Astrocyte (in vitro differentiated cells and primary cell): ENCODE data around the gene MATN1. TPM values are rescaled to one million over a fixed set of nuclear protein-coding genes. Genes with fewer than 3 reads are reported as not detected.
"Not testable (repeated sequence)": the region's sequence is repeated elsewhere in the genome, so short reads cannot be mapped to it uniquely, and the experiment has no call there.

Experiments
- DNase-seq: peaks from one replicate; pipeline ENCODE4 v3.0.0-alpha.2; 2010; ENCODE audit warnings: low read depth
- FAIRE-seq: peaks from 2 replicates; lab custom pipeline; 2011; peaks lifted over from hg19 to GRCh38; lab: Jason Lieb, UNC
- H2AFZ ChIP-seq: 2 replicates; pipeline ENCODE4 v1.6.0; 2012; ENCODE audit warnings: low read depth, low read length, inconsistent platforms
- H3K27ac ChIP-seq: 2 replicates; pipeline ENCODE4 v1.5.1; 2011; ENCODE audit warnings: low read depth, low read length, inconsistent platforms
- H3K27me3 ChIP-seq: 2 replicates; pipeline ENCODE4 v1.6.0; 2011; ENCODE audit warnings: low read length, inconsistent platforms; ENCODE audit not compliant: insufficient read depth
- H3K36me3 ChIP-seq: 2 replicates; pipeline ENCODE4 v1.5.1; 2011; ENCODE audit warnings: low read length, inconsistent platforms; ENCODE audit not compliant: insufficient read depth
- H3K4me1 ChIP-seq: 2 replicates; pipeline ENCODE4 v1.5.1; 2011; ENCODE audit warnings: low read length, inconsistent platforms; ENCODE audit not compliant: insufficient read depth
- H3K4me2 ChIP-seq: 2 replicates; pipeline ENCODE4 v1.6.0; 2012; ENCODE audit warnings: low read length, inconsistent platforms
- H3K4me3 ChIP-seq: 2 replicates; pipeline ENCODE4 v1.5.1; 2011; ENCODE audit warnings: low read depth, mild to moderate bottlenecking, low read length, inconsistent platforms; ENCODE audit not compliant: insufficient read depth
- H3K79me2 ChIP-seq: 2 replicates; pipeline ENCODE4 v1.6.0; 2012; ENCODE audit warnings: mild to moderate bottlenecking, low read length, inconsistent platforms; ENCODE audit not compliant: insufficient read depth
- H3K9ac ChIP-seq: 2 replicates; pipeline ENCODE4 v1.6.0; 2012; ENCODE audit warnings: mild to moderate bottlenecking, low read length, inconsistent platforms
- H3K9me3 ChIP-seq: 2 replicates; pipeline ENCODE4 v1.5.1; 2012; ENCODE audit warnings: low read depth, mild to moderate bottlenecking, low read length, inconsistent platforms; ENCODE audit not compliant: insufficient read depth
- H4K20me1 ChIP-seq: 2 replicates; pipeline ENCODE4 v1.6.0; 2012; ENCODE audit warnings: low read length, inconsistent platforms; ENCODE audit not compliant: insufficient read depth
- H3K27ac Mint-ChIP-seq: one replicate; pipeline ENCODE4 v1.8.0; 2021; ENCODE audit warnings: mild to moderate bottlenecking, mixed read lengths; ENCODE audit not compliant: unreplicated experiment
- H3K27me3 Mint-ChIP-seq: one replicate; pipeline ENCODE4 v1.8.0; 2021; ENCODE audit warnings: low read depth, mixed read lengths; ENCODE audit not compliant: unreplicated experiment
- H3K36me3 Mint-ChIP-seq: one replicate; pipeline ENCODE4 v1.8.0; 2021; ENCODE audit warnings: low read depth, mixed read lengths; ENCODE audit not compliant: unreplicated experiment
- H3K4me1 Mint-ChIP-seq: one replicate; pipeline ENCODE4 v1.8.0; 2021; ENCODE audit warnings: low read depth, mixed read lengths; ENCODE audit not compliant: unreplicated experiment
- H3K4me3 Mint-ChIP-seq: one replicate; pipeline ENCODE4 v1.8.0; 2021; ENCODE audit warnings: mild to moderate bottlenecking, moderate library complexity, mixed read lengths; ENCODE audit not compliant: unreplicated experiment
- H3K9me3 Mint-ChIP-seq: one replicate; pipeline ENCODE4 v1.8.0; 2021; ENCODE audit warnings: mild to moderate bottlenecking, mixed read lengths; ENCODE audit not compliant: unreplicated experiment
- EZH2 ChIP-seq: IDR thresholded peaks from 2 replicates; pipeline ENCODE4 v1.6.1; 2012; ENCODE audit warnings: mild to moderate bottlenecking, low read length, inconsistent platforms; ENCODE audit not compliant: insufficient read depth
- total RNA-seq: library from RNA; stranded (reverse); gene quantifications from 2 replicates; pipeline ENCODE4 v1.2.1, GENCODE V29; 2021
- TF ChIP-seq, protein P1 (sequence below): IDR thresholded peaks from 2 replicates; pipeline ENCODE4 v1.5.1; 2011; ENCODE audit warnings: low read depth, mild to moderate bottlenecking, inconsistent platforms, low read length, moderate library complexity; ENCODE audit not compliant: insufficient read depth

Gene MATN1
- total RNA-seq, 1 donor from 2014 or later, result 0.32 TPM

DNA sequence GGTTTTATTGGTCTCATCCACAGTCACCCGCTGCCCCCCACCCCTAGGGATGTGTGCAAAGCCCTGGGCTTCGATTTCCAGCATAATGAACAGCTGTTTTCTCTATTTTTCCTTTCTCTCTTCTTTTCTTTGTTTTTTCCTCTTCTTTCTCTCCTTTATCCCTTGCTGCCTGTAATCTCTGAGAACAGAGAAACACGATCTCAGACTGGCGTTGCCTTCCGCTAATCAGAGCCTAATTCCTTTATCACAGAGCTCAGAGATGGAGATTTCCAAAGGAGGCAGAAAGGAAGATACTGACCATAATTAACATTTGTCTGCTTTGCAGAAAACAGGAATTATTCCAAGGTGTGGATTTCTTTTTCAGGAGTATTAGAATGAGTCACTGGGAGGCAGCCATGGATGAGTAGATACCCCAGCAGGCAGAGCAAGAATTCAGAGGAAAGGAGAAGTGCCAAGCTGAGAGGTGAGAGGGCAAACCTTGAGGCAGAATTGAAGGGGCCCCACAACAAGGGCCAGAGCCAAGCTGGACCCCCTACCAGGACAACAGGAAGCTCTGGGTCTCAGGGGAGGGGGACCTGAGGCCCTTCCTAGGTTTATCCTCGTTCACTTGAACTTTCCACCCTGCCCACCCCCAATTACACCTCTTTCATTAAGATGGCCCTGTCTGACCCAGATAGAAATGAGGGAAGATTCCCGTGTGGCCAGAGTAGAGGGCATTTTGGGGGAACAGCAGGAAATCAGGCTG lies 33.3 kb downstream of the MATN1 start:
- TF ChIP-seq, protein P1, sequence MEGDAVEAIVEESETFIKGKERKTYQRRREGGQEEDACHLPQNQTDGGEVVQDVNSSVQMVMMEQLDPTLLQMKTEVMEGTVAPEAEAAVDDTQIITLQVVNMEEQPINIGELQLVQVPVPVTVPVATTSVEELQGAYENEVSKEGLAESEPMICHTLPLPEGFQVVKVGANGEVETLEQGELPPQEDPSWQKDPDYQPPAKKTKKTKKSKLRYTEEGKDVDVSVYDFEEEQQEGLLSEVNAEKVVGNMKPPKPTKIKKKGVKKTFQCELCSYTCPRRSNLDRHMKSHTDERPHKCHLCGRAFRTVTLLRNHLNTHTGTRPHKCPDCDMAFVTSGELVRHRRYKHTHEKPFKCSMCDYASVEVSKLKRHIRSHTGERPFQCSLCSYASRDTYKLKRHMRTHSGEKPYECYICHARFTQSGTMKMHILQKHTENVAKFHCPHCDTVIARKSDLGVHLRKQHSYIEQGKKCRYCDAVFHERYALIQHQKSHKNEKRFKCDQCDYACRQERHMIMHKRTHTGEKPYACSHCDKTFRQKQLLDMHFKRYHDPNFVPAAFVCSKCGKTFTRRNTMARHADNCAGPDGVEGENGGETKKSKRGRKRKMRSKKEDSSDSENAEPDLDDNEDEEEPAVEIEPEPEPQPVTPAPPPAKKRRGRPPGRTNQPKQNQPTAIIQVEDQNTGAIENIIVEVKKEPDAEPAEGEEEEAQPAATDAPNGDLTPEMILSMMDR, result no peak
- no peak for TF ChIP-seq EZH2
- Mint-ChIP-seq H3K4me1 (peaks cover 11% of the 10 kb centered on the region), H3K9me3 (peaks cover 2% of the 10 kb centered on the region), H3K36me3 (no peaks in the 10 kb centered on the region), H3K27me3 (peaks cover 41% of the 10 kb centered on the region), H3K27ac (no peak overlapping the region), H3K4me3 (no peak overlapping the region)
- no peak overlapping the region for H3K9ac ChIP-seq
- H3K36me3 ChIP-seq, result no peaks in the 10 kb centered on the region
- H3K4me2 ChIP-seq, result no peak overlapping the region
- H3K27me3 ChIP-seq, result peaks cover 26% of the 10 kb centered on the region
- H2AFZ ChIP-seq, result no peak overlapping the region
- no peaks in the 10 kb centered on the region for H3K79me2 ChIP-seq
- no peak overlapping the region for H3K27ac ChIP-seq
- H3K4me3 ChIP-seq, result no peak overlapping the region
- peaks cover 9% of the 10 kb centered on the region for H3K4me1 ChIP-seq
- H3K9me3 ChIP-seq, result no peaks in the 10 kb centered on the region
- no peak for FAIRE-seq
- no peaks in the 10 kb centered on the region for H4K20me1 ChIP-seq
- no peak for DNase-seq

DNA sequence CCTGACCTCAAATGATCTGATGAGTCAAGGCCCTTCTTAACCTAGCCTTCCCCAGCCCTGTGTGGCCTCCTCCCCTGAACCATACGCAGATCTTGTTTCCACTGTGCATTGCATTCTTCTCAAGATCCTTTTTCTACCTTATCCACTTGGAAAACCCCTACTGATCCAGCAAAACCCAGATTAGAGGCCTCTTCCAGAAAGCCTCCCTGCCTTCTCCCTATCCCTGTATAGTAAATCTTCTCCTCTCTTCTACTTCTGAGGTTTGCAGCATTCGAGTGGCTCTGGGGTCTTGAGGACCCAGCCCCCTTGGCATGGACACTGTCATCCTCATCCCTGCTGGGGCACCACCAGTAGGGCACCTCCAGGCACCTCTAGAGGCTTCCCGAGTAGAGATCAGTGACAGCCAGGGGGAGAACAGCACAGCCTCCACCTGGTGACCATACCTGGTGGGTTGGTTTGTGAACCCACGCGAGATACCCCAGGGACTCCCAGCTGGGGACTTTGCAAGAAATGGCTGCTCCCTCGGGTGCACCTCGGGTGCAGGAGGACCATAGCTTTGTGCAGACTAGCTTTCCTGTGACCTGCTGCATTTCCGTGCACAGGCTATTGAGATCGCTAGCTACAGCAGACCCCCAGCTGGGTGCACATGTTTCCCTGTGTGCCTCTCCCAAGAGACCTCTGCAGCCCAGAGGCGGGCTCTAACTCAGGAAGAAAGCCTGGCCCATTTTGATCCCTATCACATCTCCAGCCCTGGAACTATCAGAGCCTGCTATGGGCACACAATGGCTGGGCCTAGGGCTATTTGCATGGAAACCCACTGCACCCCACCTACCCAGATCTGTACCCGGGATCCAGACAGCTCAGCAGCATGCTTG lies 34.2 kb downstream of the MATN1 start:
- H3K9me3 ChIP-seq, result no peaks in the 10 kb centered on the region
- H3K4me3 Mint-ChIP-seq, result no peak overlapping the region
- no peak overlapping the region for H3K4me2 ChIP-seq
- DNase-seq (no peak), FAIRE-seq (no peak)
- no peak overlapping the region for H3K27ac ChIP-seq
- H3K79me2 ChIP-seq, result no peaks in the 10 kb centered on the region
- H3K27ac Mint-ChIP-seq, result no peak overlapping the region
- peaks cover 9% of the 10 kb centered on the region for H3K4me1 ChIP-seq
- H2AFZ ChIP-seq, result no peak overlapping the region
- TF ChIP-seq, protein P1, result no peak
- no peak for TF ChIP-seq EZH2
- no peaks in the 10 kb centered on the region for H3K36me3 Mint-ChIP-seq
- H3K27me3 ChIP-seq, result peaks cover 30% of the 10 kb centered on the region
- no peak overlapping the region for H3K4me3 ChIP-seq
- peaks cover 45% of the 10 kb centered on the region for H3K27me3 Mint-ChIP-seq
- H3K4me1 Mint-ChIP-seq, result peaks cover 11% of the 10 kb centered on the region
- H3K9ac ChIP-seq, result no peak overlapping the region
- H3K9me3 Mint-ChIP-seq, result peaks cover 2% of the 10 kb centered on the region
- no peaks in the 10 kb centered on the region for H4K20me1 ChIP-seq
- H3K36me3 ChIP-seq, result no peaks in the 10 kb centered on the region

DNA sequence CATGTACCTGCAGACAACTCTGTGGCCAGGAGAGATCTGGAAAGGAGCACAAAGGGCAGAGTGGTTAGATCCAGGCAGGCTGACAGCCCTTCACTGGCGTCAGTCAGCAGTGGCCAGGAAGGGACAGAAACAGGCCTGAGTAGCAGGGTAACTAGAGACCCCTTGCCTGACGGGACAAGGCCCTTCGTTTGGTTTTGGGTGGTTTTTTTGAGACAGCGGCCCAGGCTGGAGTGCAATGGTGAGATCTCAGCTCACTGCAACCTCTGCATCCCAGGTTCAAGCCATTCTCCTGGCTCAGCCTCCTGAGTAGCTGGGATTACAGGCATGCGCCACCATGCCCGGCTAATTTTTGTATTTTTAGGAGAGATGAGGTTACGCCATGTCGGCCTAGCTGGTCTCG lies 34.9 kb downstream of the MATN1 start:
- not testable (repeated sequence) for H3K4me2 ChIP-seq, H3K36me3 Mint-ChIP-seq, H3K9ac ChIP-seq, H3K4me3 Mint-ChIP-seq, H3K36me3 ChIP-seq, H3K4me3 ChIP-seq, DNase-seq, H3K9me3 ChIP-seq, FAIRE-seq, H3K4me1 ChIP-seq, H2AFZ ChIP-seq, H3K27ac ChIP-seq, H3K79me2 ChIP-seq, H3K9me3 Mint-ChIP-seq, H4K20me1 ChIP-seq, H3K27ac Mint-ChIP-seq
- H3K27me3 ChIP-seq, result peaks cover 37% of the 10 kb centered on the region
- peaks cover 47% of the 10 kb centered on the region for H3K27me3 Mint-ChIP-seq
- H3K4me1 Mint-ChIP-seq, result peaks cover 11% of the 10 kb centered on the region
